K562 (cell line): Measurements from ENCODE around the gene SLC5A5. TPM values are rescaled to one million over a fixed set of nuclear protein-coding genes. Genes with fewer than 3 reads are reported as not detected.

Experiments
- ATAC-seq: fragments of 200-7000 bp; cut with Tn5 transposase; 3 replicates; pipeline ENCODE4 v1.9.1; 2020; ENCODE audit warnings: moderate library complexity
- BruUV-seq: library from RNA; stranded (reverse); fragments of 400-500 nt; replicated peaks from 2 replicates; lab custom pipeline; 2021; lab: Mats Ljungman, UMichigan
- CTCF ChIA-PET: fragments of 300-600 bp; formaldehyde crosslinking; extraction: SDS; loops from one replicate; lab custom pipeline; 2021; ENCODE audit warnings: low intra/inter-chr PET ratio; lab: Yijun Ruan, JAX
- POLR2A ChIA-PET: fragments of 300-600, 350-650 bp; sonication (Branson Sonifier 250); formaldehyde crosslinking; extraction: SDS; loops from one replicate; lab custom pipeline; 2021; ENCODE audit warnings: antibody characterized with exemption, inconsistent platforms; lab: Yijun Ruan, JAX
- DNase-seq, 4 experiments: peaks; one replicate each; pipeline versions ENCODE4 v3.0.0 to v3.0.0-alpha.2; 2011 to 2018; ENCODE audit warnings: low spot score in 3 of 4, mixed read lengths in 3 of 4; ENCODE audit errors: extremely low read depth in 1 of 4
- FAIRE-seq: peaks from 2 replicates; lab custom pipeline; 2011; peaks lifted over from hg19 to GRCh38; lab: Jason Lieb, UNC
- H2AFZ ChIP-seq: 2 replicates; pipeline ENCODE4 v1.6.0; 2011; ENCODE audit warnings: low read depth, low read length, control low read depth, inconsistent platforms
- H3K27ac ChIP-seq: fragments of 200-600 bp; 3 replicates; pipeline ENCODE4 v1.8.0; 2011; ENCODE audit warnings: low read depth, mild to moderate bottlenecking, control low read depth, inconsistent platforms, low read length, moderate library complexity, mixed read lengths; ENCODE audit errors: extremely low read depth
- H3K27me3 ChIP-seq, 2 experiments: fragments of 300-600 bp in 1 of 2; 2 replicates in 1 of 2; 3 replicates in 1 of 2; pipeline versions ENCODE4 v1.6.0 to v1.8.0; 2011; ENCODE audit warnings: inconsistent platforms in 2 of 2, low read length in 2 of 2, mild to moderate bottlenecking in 1 of 2, mixed read lengths in 1 of 2, moderate library complexity in 1 of 2; ENCODE audit not compliant: control insufficient read depth in 2 of 2, insufficient read depth in 2 of 2
- H3K36me3 ChIP-seq: fragments of 300-600 bp; 3 replicates; pipeline ENCODE4 v1.8.0; 2011; ENCODE audit warnings: mild to moderate bottlenecking, low read length, inconsistent platforms; ENCODE audit not compliant: control insufficient read depth, insufficient read depth
- H3K4me1 ChIP-seq, 2 experiments: fragments of 200-600 bp in 1 of 2; replicated peaks in 1 of 2; 2 replicates in 1 of 2; 3 replicates in 1 of 2; pipeline versions ENCODE4 v1.5.1 to v1.8.0; 2011; ENCODE audit warnings: inconsistent platforms in 2 of 2, low read length in 2 of 2, mild to moderate bottlenecking in 1 of 2, mixed read lengths in 1 of 2, moderate library complexity in 1 of 2; ENCODE audit not compliant: control insufficient read depth in 2 of 2, insufficient read depth in 2 of 2
- H3K4me2 ChIP-seq: 2 replicates; pipeline ENCODE4 v1.6.1; 2011; ENCODE audit warnings: low read length, control low read depth, inconsistent platforms, mixed read lengths; ENCODE audit not compliant: insufficient read depth
- H3K4me3 ChIP-seq: fragments of 200-600 bp; sonication (generic), shearing (Covaris generic); 2 replicates; pipeline ENCODE4 v1.5.1; 2016; ENCODE audit warnings: control low read depth, inconsistent platforms
- H3K79me2 ChIP-seq: fragments of 200-600 bp; 3 replicates; pipeline ENCODE4 v1.8.0; 2011; ENCODE audit warnings: low read length, inconsistent platforms; ENCODE audit not compliant: control insufficient read depth, insufficient read depth
- H3K9ac ChIP-seq, 2 experiments: 2 replicates each; pipeline versions ENCODE4 v1.6.0 to v1.6.1; 2011; ENCODE audit warnings: low read depth in 2 of 2, low read length in 2 of 2, control low read depth in 1 of 2, inconsistent platforms in 1 of 2, mild to moderate bottlenecking in 1 of 2, mixed read lengths in 1 of 2; ENCODE audit not compliant: insufficient read depth in 1 of 2
- H3K9me1 ChIP-seq: one replicate; pipeline ENCODE4 v1.6.0; 2011; ENCODE audit warnings: inconsistent platforms, mild to moderate bottlenecking, low read length, moderate library complexity; ENCODE audit not compliant: control insufficient read depth, insufficient read depth
- H3K9me3 ChIP-seq: replicated peaks from 2 replicates; pipeline ENCODE4 v1.5.1; 2011; ENCODE audit warnings: low read depth, low read length, inconsistent platforms; ENCODE audit not compliant: control insufficient read depth, insufficient read depth
- H4K20me1 ChIP-seq: replicated peaks from 2 replicates; pipeline ENCODE4 v1.6.1; 2011; ENCODE audit warnings: low read length, inconsistent platforms, mixed read lengths; ENCODE audit not compliant: control insufficient read depth, insufficient read depth
- BCL6 ChIP-seq: fragments of 250-450 bp; sonication (Bioruptor Pico); IDR thresholded peaks from 2 replicates; pipeline ENCODE4 v1.4.0; 2020
- CC2D1A ChIP-seq: fragments of 450-650 bp; IDR thresholded peaks from 2 replicates; pipeline ENCODE4 v1.6.1; 2017; ENCODE audit warnings: mild to moderate bottlenecking
- ETS2 ChIP-seq: IDR thresholded peaks from 2 replicates; pipeline ENCODE4 v1.6.1; 2016; ENCODE audit warnings: borderline replicate concordance, missing genetic modification characterization, mild to moderate bottlenecking, moderate library complexity, missing compliant biosample characterization; ENCODE audit not compliant: poor library complexity, severe bottlenecking
- HINFP ChIP-seq: fragments of 450-650 bp; conservative IDR thresholded peaks from 2 replicates; pipeline ENCODE4 v1.6.1; 2016; ENCODE audit warnings: missing genetic modification characterization, low read depth, mild to moderate bottlenecking, control low read depth, missing compliant biosample characterization
- IRF2 ChIP-seq: sonication (generic); formaldehyde crosslinking; IDR thresholded peaks from 2 replicates; pipeline ENCODE4 v1.8.1; 2022; ENCODE audit warnings: mild to moderate bottlenecking, missing genetic modification reagents
- KLF10 ChIP-seq: fragments of 250-450 bp; sonication (Bioruptor Pico); IDR thresholded peaks from 2 replicates; pipeline ENCODE4 v1.6.1; 2021; ENCODE audit warnings: matching md5 sums
- SNAPC5 ChIP-seq: fragments of 250-450 bp; sonication (Bioruptor Pico); IDR thresholded peaks from 2 replicates; pipeline ENCODE4 v1.8.0; 2021; ENCODE audit warnings: moderate library complexity, mild to moderate bottlenecking, inconsistent platforms
- STAG1 ChIP-seq: sonication (generic); formaldehyde crosslinking; IDR thresholded peaks from 2 replicates; pipeline ENCODE4 v1.5.0; 2020; ENCODE audit warnings: missing genetic modification reagents, borderline replicate concordance
- ZNF76 ChIP-seq: fragments of 250-450 bp; sonication (Bioruptor Pico); IDR thresholded peaks from 2 replicates; pipeline ENCODE4 v1.4.0; 2020; ENCODE audit warnings: mild to moderate bottlenecking, moderate library complexity, borderline replicate concordance
- WGBS: fragments of 100-300 bp; shearing (Covaris generic); methylation state at CpG from one replicate; pipeline ENCODE4 v1.1.6; 2016; ENCODE audit warnings: low coverage, mixed read lengths; ENCODE audit not compliant: insufficient coverage; ENCODE audit errors: missing lambda C conversion rate; 5-methylcytosine and 5-hydroxymethylcytosine counted together
- in situ Hi-C: fragments of 300-500 bp; cut with MboI; formaldehyde crosslinking; loops from 4 replicates; pipeline ENCODE4 v1.15.0; 2018; ENCODE audit warnings: inconsistent platforms, mixed read lengths
- intact Hi-C: fragments of 100-400 bp; cut with micrococcal nuclease; formaldehyde crosslinking; loops from 2 replicates; pipeline ENCODE4 v1.14.2; 2022
- polyA plus RNA-seq, 8 experiments: library from polyadenylated mRNA; depleted of rRNA in 4 of 8; stranded (reverse) in 5 of 8; unstranded in 3 of 8; fragments of >200 nt; fragmentation: Nextera tagmentation in 2 of 8; fragmentation: Illumina TruSeq in 1 of 8; extraction: Ambion mirVana in 2 of 8; extraction: Trizol in 1 of 8; gene quantifications; 2 replicates each; pipeline versions ENCODE4 v1.2.1 to v1.2.3, GENCODE V29; 2011 to 2014; ENCODE audit warnings: inconsistent platforms in 1 of 8, missing spikeins in 1 of 8
- total RNA-seq, 7 experiments: library from RNA; depleted of rRNA in 6 of 7; stranded (reverse); fragments of >200 nt in 6 of 7; fragmentation: Illumina TruSeq in 2 of 7; extraction: Trizol in 2 of 7; gene quantifications; 2 replicates each; pipeline versions ENCODE4 v1.2.1 to v1.2.3, GENCODE V29; 2011 to 2021; ENCODE audit warnings: low replicate concordance in 1 of 7

Gene SLC5A5
- total and polyA plus RNA-seq, 9 of the 15 experiments (the other 6 are each of a cell fraction or from before 2014, with no cell fraction given) = 0.10 to 0.73 (median 0.23) TPM

- no peak overlapping the region for H3K4me3 ChIP-seq
- H3K79me2 ChIP-seq = peaks cover 13% of the 10 kb centered on the region
- no peak for FAIRE-seq
- intact Hi-C loops (no loop called here), in situ Hi-C loops (loop anchor here (5.0 kb wide), 1 partner anchor 62 kb away; no protein-coding TSS in a partner anchor)
- no peak overlapping the region for H3K4me2 ChIP-seq
- no peaks in the 10 kb centered on the region for H3K9me1 ChIP-seq
- no TSS peak for BruUV-seq
- no peak overlapping the region for H3K27ac ChIP-seq
- H3K9ac ChIP-seq = no peak overlapping the region
- H3K4me1 ChIP-seq = peaks cover 10 to 12% of the 10 kb centered on the region in 2 experiments; a peak in 4 of 5 replicates
- no peaks in the 10 kb centered on the region for H4K20me1 ChIP-seq
- H2AFZ ChIP-seq = no peak overlapping the region
- WGBS = 30% methylated on average over 4 of the region's 4 CpGs
- no peaks in the 10 kb centered on the region for H3K36me3 ChIP-seq
- no peak for TF ChIP-seq KLF10
- H3K27me3 ChIP-seq = no peaks in the 10 kb centered on the region
- POLR2A ChIA-PET = interaction anchor here (1.1 to 1.3 kb wide), 2 partner anchors 65 to 69 kb away, joined by 3 to 7 read pairs; partner anchors contain the start of gene RPL18A
- CTCF ChIA-PET = no interaction called here
- ATAC-seq = no peak
- H3K9me3 ChIP-seq = no peaks in the 10 kb centered on the region
- DNase-seq = no peak
Measured at GRCh38 chr19:17929056-17929455, 57.3 kb downstream of the SLC5A5 start.

GRCh38 chr19:17931532-17932191 is 59.9 kb downstream of the SLC5A5 start:
- H3K4me1 ChIP-seq = peaks cover 12 to 18% of the 10 kb centered on the region in 2 experiments; a peak in 4 of 5 replicates
- DNase-seq = peak in 3 of 4 experiments; percentile 32 to 54 (median 52)
- no peak for TF ChIP-seq STAG1
- no peak for TF ChIP-seq ZNF76
- TF ChIP-seq BCL6 (CRISPR knock-in tag) = no peak
- TF ChIP-seq ETS2 (tag) = no peak
- TF ChIP-seq CC2D1A = no peak
- TF ChIP-seq SNAPC5 = no peak
- no peak for TF ChIP-seq HINFP
- TF ChIP-seq IRF2 = no peak
- TF ChIP-seq, all 486 proteins: peak for 0
- in situ Hi-C loops = no loop called here
- H3K9me1 ChIP-seq = no peaks in the 10 kb centered on the region
- BruUV-seq = no TSS peak
- H3K27ac ChIP-seq = peak overlapping the region; percentile 95; the same call in 1 of the 3 replicates
- ATAC-seq (no peak), FAIRE-seq (no peak)
- H3K4me2 ChIP-seq = peak overlapping the region; percentile 89
- peaks cover 7% of the 10 kb centered on the region; the same call in 1 of the 3 replicates for H3K36me3 ChIP-seq
- peaks cover 24% of the 10 kb centered on the region for H3K79me2 ChIP-seq
- peak overlapping the region; percentile 97 for H2AFZ ChIP-seq
- H3K4me3 ChIP-seq = peak overlapping the region; percentile 89; the same call in 1 of the 2 replicates
- H3K9ac ChIP-seq = peak overlapping the region; percentile 57 to 93; a peak in 3 of 4 replicates
- H4K20me1 ChIP-seq = no peaks in the 10 kb centered on the region
- no peaks in the 10 kb centered on the region for H3K27me3 ChIP-seq
- ChIA-PET POLR2A (interaction anchor here (0.6 to 3.9 kb wide), 10 partner anchors 11 to 350 kb away, joined by 3 to 51 read pairs (median 4); partner anchors contain the start of genes JUND, RPL18A and SLC5A5), CTCF (interaction anchor here (1.8 to 2.8 kb wide), 2 partner anchors 61 to 72 kb away, joined by 13 to 31 read pairs; partner anchors contain the start of gene RPL18A)
- 72% methylated on average over 13 of the region's 14 CpGs for WGBS
- intact Hi-C loops = loop anchor here (1.0 kb wide), 3 partner anchors 61 to 76 kb away; partner anchors contain the start of gene RPL18A
- no peaks in the 10 kb centered on the region for H3K9me3 ChIP-seq
